HG03442 (cell line): ENCODE results near the gene SLC38A9.

Source experiments
- ATAC-seq: cut with Tn5 transposase; IDR thresholded peaks from one replicate; pipeline ENCODE4 v1.9.1; 2021; ENCODE audit warnings: mild to moderate bottlenecking, moderate library complexity; ENCODE audit not compliant: unreplicated experiment

SLC38A9 gene

GRCh38 chr5:55584398-55585205, 127.5 kb downstream of the SLC38A9 start:
- no peak for ATAC-seq

DNA sequence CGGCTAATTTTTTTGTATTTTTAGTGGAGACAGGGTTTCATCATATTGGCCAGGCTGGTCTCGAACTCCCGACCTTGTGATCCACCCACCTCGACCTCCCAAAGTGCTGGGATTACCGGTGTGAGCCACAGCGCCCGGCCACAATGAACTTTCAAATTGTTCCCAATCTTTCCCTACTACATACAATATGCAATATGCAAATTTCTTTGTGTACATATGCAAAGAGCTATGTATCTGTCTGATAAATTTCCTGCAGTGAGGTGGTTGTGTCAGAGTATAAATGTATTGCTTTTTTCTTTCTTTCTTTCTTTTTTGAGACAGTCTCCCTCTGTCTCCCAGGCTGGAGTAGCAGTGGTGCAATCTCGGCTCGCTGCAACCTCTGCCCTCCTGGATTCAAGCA, 128.5 kb downstream of the SLC38A9 start:
- ATAC-seq = no peak

DNA sequence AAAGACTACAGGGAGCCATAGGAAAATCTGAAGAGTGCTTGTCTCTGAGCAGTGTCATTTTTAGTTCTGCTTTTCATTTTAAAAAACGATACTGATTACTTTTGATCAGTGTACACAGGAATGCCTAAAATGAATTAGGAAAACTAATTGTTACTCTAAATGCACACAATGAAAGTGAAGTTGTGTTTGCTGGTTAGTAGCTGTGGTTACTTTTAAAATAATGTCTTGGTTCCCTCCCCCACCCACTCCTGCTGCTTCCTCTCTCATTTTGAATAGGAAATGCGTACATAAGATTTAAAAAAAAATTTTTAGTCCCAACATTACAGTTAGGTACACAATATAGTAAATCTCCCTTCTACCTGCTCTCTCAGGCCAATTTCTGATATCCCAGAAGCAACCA, 129.9 kb downstream of the SLC38A9 start:
- ATAC-seq = no peak

- ATAC-seq = no peak
Measured at GRCh38 chr5:55580042-55580441, 132.1 kb downstream of the SLC38A9 start.

DNA sequence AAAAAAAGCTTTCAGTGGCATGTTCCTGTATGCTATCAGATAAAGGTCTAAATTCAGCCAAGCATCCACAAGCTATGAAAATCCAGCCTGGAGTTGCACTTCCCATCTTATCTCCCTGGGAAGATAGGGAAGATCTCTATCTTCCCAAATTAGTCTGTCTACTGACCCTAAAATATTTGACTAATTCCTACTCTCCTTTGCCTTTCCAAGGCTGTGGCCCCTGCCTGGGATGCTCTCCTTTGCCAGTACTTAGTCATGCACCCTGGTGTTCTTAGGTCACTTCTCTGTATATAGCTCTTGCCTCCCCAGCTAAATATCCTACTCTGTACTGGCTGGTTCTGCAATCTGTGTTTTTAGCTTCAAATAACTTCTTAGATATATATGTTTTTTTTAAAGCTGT, 133.4 kb downstream of the SLC38A9 start:
- no peak for ATAC-seq

- ATAC-seq = no peak
Measured at GRCh38 chr5:55577353-55578060, 134.6 kb downstream of the SLC38A9 start.

DNA sequence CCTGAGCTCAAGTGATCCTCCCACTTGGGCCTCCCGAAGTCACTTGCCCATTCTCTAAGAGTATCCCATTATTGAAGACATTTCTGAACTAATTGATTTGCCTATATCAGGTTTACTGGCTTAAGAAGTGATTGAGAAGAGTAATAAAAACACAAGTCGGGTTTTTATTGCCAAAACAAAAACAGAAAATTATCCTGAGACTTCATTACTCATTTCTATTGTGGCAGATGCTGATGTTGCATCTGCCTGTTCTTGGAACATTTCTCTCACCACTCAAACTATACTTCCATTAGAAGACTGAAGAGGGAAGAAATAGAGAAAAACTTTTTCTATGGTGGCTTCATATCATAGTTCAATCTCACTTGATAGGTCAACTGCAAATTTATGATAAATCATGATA, 135.5 kb downstream of the SLC38A9 start:
- no peak for ATAC-seq
